Measurements from ENCODE around the gene GPR39. TPM values are rescaled to one million over a fixed set of nuclear protein-coding genes. Genes with fewer than 3 reads are reported as not detected.

Gene GPR39
- total RNA-seq, 4 donors from 2014 or later = 2.8 to 9.7 (median 5.4) TPM

- H3K4me3 ChIP-seq (replicated peaks in 1 of 3) = no peak overlapping the region
- WGBS, 2 donors = 60 to 74% methylated on average over 2 of the region's 2 CpGs
- H3K36me3 ChIP-seq = no peaks in the 10 kb centered on the region
- TF ChIP-seq POLR2A (IDR thresholded peaks at IDR 0.05) (no peak), CTCF (IDR thresholded peaks at IDR 0.05) (no peak)
- H3K4me1 ChIP-seq = no peaks in the 10 kb centered on the region
- H3K27me3 ChIP-seq = no peaks in the 10 kb centered on the region
- no peaks in the 10 kb centered on the region for H3K9me3 ChIP-seq
- DNase-seq = peak in 1 of 2 donors; percentile 56
- intact Hi-C loops (cut with DNase I) = no loop called here
- no peak overlapping the region for H3K27ac ChIP-seq
These were observed 144.0 kb downstream of the GPR39 start for GRCh38 chr2:132560562-132560961.

GRCh38 chr2:132562245-132562644 is 145.6 kb downstream of the GPR39 start:
- intact Hi-C loops (cut with DNase I) = no loop called here
- H3K27ac ChIP-seq = no peak overlapping the region
- H3K4me1 ChIP-seq = no peaks in the 10 kb centered on the region
- 89 to 93% methylated on average over 4 of the region's 4 CpGs for WGBS, 2 donors
- no peak overlapping the region for H3K4me3 ChIP-seq (replicated peaks in 1 of 3)
- H3K36me3 ChIP-seq = no peaks in the 10 kb centered on the region
- no peak for TF ChIP-seq POLR2A (IDR thresholded peaks at IDR 0.05)
- no peak for TF ChIP-seq CTCF (IDR thresholded peaks at IDR 0.05)
- no peak for DNase-seq
- no peaks in the 10 kb centered on the region for H3K9me3 ChIP-seq
- H3K27me3 ChIP-seq = no peaks in the 10 kb centered on the region

- intact Hi-C loops (cut with DNase I) = no loop called here
- Histone ChIP-seq H3K27me3 (no peaks in the 10 kb centered on the region), H3K4me3 (replicated peaks in 1 of 3) (no peak overlapping the region), H3K4me1 (no peaks in the 10 kb centered on the region), H3K27ac (no peak overlapping the region), H3K36me3 (no peaks in the 10 kb centered on the region), H3K9me3 (no peaks in the 10 kb centered on the region)
- WGBS, 2 donors = 90 to 100% methylated on average over 2 of the region's 2 CpGs
- TF ChIP-seq POLR2A (IDR thresholded peaks at IDR 0.05) = no peak
- TF ChIP-seq CTCF (IDR thresholded peaks at IDR 0.05) = no peak
- DNase-seq = no peak
These were observed 147.5 kb downstream of the GPR39 start for GRCh38 chr2:132564065-132564464.

GRCh38 chr2:132566379-132566778 is 149.8 kb downstream of the GPR39 start:
- Histone ChIP-seq H3K36me3 (no peaks in the 10 kb centered on the region), H3K27ac (no peak overlapping the region), H3K4me1 (no peaks in the 10 kb centered on the region), H3K9me3 (no peaks in the 10 kb centered on the region), H3K27me3 (no peaks in the 10 kb centered on the region), H3K4me3 (replicated peaks in 1 of 3) (no peak overlapping the region)
- no peak for TF ChIP-seq POLR2A (IDR thresholded peaks at IDR 0.05)
- TF ChIP-seq CTCF (IDR thresholded peaks at IDR 0.05) = no peak
- 85 to 89% methylated on average over 6 of the region's 6 CpGs for WGBS, 2 donors
- DNase-seq = no peak
- intact Hi-C loops (cut with DNase I) = no loop called here

- no peaks in the 10 kb centered on the region for H3K27me3 ChIP-seq
- H3K9me3 ChIP-seq = no peaks in the 10 kb centered on the region
- TF ChIP-seq POLR2A (IDR thresholded peaks at IDR 0.05) (no peak), CTCF (IDR thresholded peaks at IDR 0.05) (no peak)
- DNase-seq = no peak
- H3K36me3 ChIP-seq = no peaks in the 10 kb centered on the region
- H3K4me3 ChIP-seq (replicated peaks in 1 of 3) = no peak overlapping the region
- H3K4me1 ChIP-seq = no peaks in the 10 kb centered on the region
- 95 to 96% methylated on average over 5 of the region's 5 CpGs for whole genome bisulfite sequencing, 2 donors
- intact Hi-C loops (cut with DNase I) = no loop called here
- no peak overlapping the region for H3K27ac ChIP-seq
These were observed 151.1 kb downstream of the GPR39 start for GRCh38 chr2:132567682-132568081.

All from thyroid gland (tissue), 4 donors.